Dermis blood vessel endothelial cell (primary cell): ENCODE measurements around the gene GLMP. TPM values are rescaled to one million over a fixed set of nuclear protein-coding genes. Genes with fewer than 3 reads are reported as not detected.

Experiments used
- DNase-seq: peaks from one replicate; pipeline ENCODE4 v3.0.0; 2010
- total RNA-seq: library from RNA; depleted of rRNA; stranded (reverse); fragments of >200 nt; gene quantifications from 2 replicates; pipeline ENCODE4 v1.2.3, GENCODE V29; 2014

The GLMP gene
- total RNA-seq, 1 donor from 2014 or later = 50.4 TPM

DNA sequence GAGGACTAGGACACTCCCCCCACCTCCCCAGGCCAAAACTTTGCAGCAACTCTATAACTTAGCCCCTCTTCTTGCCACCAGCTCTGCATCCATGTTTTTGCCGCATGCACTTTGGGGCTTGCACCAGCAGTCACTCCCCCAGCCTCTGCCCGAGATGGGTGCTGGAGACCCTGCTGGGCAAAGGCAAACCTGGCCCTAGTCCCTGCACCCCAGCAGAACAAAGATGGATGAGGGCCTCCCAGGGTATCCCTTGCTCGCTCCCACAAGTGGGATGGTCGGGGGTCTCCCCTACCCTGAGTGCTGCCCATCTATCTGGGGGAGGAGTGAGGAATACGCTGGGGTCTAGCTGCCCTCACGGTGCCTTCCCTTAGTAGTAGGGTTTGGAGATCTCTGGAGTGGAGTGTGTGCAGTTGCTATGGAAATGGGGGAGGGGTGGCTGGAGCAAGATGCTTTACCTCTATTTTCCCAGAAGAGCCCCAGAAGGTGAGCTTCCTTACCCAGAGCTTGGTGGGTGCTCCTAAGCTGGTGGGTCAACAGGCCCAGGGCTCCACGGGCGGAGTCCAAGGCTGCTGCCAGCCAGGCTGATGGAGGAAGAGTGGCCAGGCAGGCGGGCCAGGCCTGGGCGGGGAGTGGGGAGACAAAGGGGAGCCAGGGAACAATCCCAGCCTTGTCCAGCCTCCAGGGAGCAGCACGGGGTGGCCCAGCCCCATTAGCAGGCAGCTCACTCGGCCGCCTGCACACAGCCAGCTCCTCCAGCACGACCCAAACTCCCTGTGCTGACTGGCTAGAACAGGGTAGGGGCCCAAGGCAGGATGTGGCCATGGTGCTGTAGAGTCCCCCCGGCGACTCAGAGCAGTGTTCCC lies 47.8 kb downstream of the GLMP start, which contains the start of gene PAQR6:
Gene PAQR6 (minus strand): TSS at position 597 of the 863 bp plus-strand sequence. CDS start 1,325 bp downstream, outside the sequence.
- no peak for DNase-seq

DNA sequence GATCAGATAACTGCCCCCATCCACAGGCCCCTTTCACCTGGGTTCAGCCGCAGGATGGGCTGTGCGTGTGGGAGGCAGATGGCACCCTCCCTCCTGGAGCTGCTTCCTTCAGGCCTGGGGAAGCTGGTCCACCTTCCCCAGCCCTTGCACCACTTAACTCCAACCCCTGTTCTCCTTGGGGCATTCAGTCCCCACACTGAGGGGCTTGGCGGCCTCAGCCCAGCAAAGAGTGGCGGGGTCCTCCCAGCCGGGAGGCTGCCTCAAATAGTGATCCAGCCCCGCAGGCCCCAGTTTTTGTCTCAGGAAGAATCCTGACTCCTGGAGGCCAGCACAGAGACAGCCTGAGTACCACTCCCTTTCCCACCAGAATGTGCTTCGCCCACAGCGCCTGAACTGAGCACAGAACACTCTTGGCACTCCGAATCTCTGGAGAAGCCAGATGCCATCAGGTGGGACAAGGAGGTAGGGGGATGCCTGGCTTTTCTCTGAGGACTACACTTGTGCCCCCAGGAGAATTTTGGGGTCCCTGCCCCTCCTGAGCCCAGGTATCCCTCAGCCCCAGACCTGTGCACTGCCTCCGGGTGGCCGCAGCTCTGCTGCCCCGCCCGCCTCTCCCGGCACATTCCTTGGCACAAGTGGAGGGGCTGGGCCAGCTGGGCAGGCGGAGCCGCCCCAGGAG lies 48.6 kb downstream of the GLMP start:
- DNase-seq = no peak

GRCh38 chr1:156246241-156246780 lies 49.2 kb downstream of the GLMP start:
- DNase-seq = no peak

- peak; percentile 47 for DNase-seq
These were observed 49.8 kb downstream of the GLMP start for GRCh38 chr1:156245451-156246232.

DNA sequence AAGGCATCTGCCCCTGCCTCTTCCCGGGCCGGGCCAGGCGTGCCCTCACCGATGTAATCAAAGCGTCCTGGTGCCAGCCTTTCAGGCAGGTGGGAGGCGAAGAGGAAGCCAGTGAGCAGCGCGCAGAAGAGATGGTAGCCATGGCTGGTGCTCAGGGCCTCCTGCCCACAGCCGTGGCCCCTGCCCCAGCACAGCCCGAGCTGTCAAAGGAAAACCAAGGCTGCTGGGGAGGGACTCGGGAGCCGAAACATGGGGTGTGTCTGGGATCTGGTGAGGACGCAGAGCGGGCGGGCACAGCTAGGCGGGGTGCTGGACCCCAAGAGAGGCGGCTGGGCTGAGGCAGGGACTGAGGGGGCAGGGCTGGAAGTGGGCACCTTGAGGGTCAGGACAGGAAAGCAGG lies 50.8 kb downstream of the GLMP start:
- DNase-seq = no peak

GRCh38 chr1:156244126-156244525 lies 51.4 kb downstream of the GLMP start:
- DNase-seq = no peak

DNA sequence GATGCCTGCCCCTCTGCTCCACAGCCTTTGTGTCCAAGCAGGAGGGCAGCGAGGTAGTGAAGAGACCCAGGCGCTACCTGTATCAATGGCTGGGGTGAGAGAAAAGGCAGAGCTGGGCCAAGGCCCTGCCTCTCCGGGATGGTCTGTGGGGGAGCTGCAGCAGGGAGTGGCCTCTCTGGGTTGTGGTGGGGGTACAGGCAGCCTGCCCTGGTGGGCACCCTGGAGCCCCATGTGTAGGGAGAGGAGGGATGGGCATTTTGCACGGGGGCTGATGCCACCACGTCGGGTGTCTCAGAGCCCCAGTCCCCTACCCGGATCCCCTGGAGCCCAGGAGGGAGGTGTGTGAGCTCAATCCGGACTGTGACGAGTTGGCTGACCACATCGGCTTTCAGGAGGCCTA lies 52.7 kb downstream of the GLMP start:
- no peak for DNase-seq

Other genes with a start within 250 kb of the GLMP start
- 16.3 and 23.4 TPM in 2 replicates for gene UBQLN4, start 241.9 kb downstream of the GLMP start, total RNA-seq
- 69.3 and 103 TPM in 2 replicates for gene LAMTOR2, start 240.9 kb downstream of the GLMP start, total RNA-seq
- gene RAB25, start 234.5 kb downstream of the GLMP start, total RNA-seq = not detected in 2 replicates
- gene MEX3A, start 213.2 kb downstream of the GLMP start, total RNA-seq = 4.8 and 8.8 TPM in 2 replicates
- gene LMNA, start 181.0 kb downstream of the GLMP start, total RNA-seq = 502 and 945 TPM in 2 replicates
- 0.68 and 0.74 TPM in 2 replicates for gene SEMA4A, start 142.1 kb downstream of the GLMP start, total RNA-seq
- gene SLC25A44, start 101.6 kb downstream of the GLMP start, total RNA-seq = 9.0 and 15.9 TPM in 2 replicates
- gene PMF1, start 82.7 kb downstream of the GLMP start, total RNA-seq = 64.2 and 66.4 TPM in 2 replicates
- gene BGLAP, start 53.5 kb downstream of the GLMP start, total RNA-seq = 0.19 TPM in 1 of 2 replicates, not detected in the other
- gene PAQR6, start 47.6 kb downstream of the GLMP start, total RNA-seq = 0.19 and 0.68 TPM in 2 replicates
- 74.2 and 89.6 TPM in 2 replicates for gene SMG5, start 12.9 kb downstream of the GLMP start, total RNA-seq
- gene TMEM79, start 11.4 kb downstream of the GLMP start, total RNA-seq = 1.2 and 1.7 TPM in 2 replicates
- not detected in 2 replicates for gene VHLL, start 3.6 kb upstream of the GLMP start, total RNA-seq
- 552 and 641 TPM in 2 replicates for gene CCT3, start 42.6 kb upstream of the GLMP start, total RNA-seq
- gene TSACC, start 42.8 kb upstream of the GLMP start, total RNA-seq = not detected in 2 replicates
- not detected in 2 replicates for gene RHBG, start 73.5 kb upstream of the GLMP start, total RNA-seq
- 10.7 and 11.6 TPM in 2 replicates for gene MEF2D, start 205.1 kb upstream of the GLMP start, total RNA-seq